GM21381 (cell line): ENCODE results near the gene DEFB114.
"Not testable (repeated sequence)": the region's sequence is repeated elsewhere in the genome, so short reads cannot be mapped to it uniquely, and the experiment has no call there.

Source experiments
- ATAC-seq: cut with Tn5 transposase; IDR thresholded peaks from one replicate; pipeline ENCODE4 v1.9.1; 2021; ENCODE audit warnings: mild to moderate bottlenecking, moderate library complexity; ENCODE audit not compliant: unreplicated experiment

DEFB114 gene, protein sequence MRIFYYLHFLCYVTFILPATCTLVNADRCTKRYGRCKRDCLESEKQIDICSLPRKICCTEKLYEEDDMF

DNA sequence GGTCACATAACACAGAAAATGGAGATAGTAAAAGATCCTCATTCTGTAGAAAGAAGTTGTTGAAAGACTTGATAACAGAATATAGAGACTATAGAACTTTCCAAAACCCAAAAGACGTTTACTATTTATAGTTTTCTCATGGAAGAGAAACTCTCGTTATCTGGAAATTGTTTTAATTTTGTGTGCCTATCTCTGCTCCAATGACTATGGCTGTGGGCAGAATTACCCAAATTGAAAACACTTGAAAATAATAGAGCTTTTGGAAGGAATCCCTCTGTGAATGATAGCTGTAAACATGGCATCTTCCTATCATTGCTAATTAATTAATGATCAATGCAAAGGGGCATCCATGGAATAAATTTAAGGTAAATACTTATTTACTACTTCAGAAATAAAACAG lies at the start of gene DEFB114:
DEFB114 (minus strand) TSS at position 101 of the 400 bp plus-strand sequence; CDS start at position 42, 59 bp downstream.
- ATAC-seq = no peak

DNA sequence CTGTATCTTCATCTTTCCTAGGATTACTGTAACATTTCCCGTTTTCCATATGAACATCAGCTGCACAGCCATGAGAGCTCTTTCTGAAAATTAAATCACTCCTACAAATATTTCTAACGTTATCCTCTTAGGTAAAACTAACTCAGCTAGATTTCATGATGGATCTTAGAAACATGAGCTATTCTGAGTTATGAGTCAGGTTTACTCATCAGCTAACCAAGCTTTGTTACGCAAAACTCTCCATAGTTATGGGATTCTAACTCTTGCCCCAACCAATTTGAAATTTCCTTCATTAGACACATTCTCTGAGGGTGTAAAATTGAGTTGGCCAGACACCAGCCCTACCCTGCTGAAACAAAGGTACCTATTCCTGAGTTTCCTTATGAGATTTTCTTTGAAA lies 43.9 kb upstream of the DEFB114 start:
- ATAC-seq = no peak

DNA sequence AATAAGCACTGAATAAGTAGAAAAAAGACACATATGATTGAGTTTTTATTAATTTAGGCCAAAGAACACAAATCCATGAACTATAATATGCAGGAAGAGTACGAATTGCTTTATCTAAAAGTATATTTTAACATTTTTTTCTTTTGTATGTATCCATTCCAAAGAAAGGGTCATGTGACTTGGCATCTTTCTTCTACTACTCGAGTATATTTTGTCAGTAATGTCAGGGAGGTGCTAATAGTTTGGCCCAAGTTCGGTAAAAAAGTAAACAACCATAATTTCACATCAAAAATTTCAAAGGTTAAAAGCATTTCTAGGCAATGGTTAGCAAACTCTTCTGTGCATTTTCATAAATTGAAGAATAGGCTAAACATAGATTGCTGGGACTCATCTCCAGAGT lies 39.2 kb upstream of the DEFB114 start:
- no peak for ATAC-seq

DNA sequence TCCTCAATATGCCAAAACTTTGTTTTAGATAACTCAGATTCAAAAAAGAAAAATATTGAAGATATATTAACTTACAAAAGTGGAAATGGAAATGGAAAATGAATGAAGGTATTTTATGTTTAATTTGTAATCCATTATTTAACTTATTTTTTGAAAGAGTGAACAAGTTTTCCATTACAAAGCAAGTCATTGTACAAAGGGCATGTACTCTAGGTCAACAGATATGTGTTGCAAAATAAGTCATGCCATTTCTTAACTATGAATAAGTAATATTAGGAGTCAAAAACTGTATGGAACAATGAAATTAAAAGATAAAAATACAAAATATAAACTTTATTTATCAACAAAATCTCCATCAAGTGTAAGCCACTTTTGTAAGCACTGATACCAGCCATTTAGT lies 31.3 kb upstream of the DEFB114 start:
- ATAC-seq = no peak

DNA sequence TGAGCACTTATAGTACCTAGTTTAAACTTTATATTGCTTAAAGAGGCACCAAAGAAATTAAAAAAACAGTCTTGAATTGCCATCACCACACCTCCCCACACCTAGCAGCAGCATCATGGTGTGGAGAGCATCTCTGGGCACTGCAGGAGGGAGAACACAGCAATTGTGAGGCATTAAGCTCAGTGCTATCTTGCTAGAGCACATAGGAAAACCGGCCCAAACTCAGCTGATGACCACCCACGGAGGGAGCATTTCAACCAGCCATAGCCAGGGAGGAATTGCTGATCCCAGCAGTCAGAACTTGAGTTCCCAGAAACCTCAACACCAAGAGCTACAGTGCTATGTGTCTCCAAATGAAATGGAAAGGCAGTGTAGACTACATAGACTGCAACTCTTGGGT lies 24.9 kb upstream of the DEFB114 start:
- no peak for ATAC-seq

DNA sequence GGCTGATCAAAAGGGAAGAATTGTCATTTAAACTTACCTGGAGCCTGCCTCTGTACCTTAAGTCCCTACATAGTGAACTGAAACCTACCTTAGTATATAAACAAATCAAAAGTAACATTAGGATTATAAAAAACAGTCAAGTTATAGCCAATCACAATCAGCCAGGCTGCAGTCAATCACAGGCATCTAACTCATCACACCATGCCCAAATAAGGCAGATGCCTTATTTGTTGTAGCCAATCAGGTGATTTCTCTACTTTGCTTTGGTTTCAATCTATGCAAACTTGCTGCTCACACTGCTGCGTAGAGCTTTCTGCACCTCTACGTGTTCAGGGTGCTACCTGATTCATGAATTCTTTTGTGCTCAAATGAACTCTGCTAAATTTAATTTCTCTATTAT lies 23.8 kb upstream of the DEFB114 start:
- ATAC-seq = no peak

DNA sequence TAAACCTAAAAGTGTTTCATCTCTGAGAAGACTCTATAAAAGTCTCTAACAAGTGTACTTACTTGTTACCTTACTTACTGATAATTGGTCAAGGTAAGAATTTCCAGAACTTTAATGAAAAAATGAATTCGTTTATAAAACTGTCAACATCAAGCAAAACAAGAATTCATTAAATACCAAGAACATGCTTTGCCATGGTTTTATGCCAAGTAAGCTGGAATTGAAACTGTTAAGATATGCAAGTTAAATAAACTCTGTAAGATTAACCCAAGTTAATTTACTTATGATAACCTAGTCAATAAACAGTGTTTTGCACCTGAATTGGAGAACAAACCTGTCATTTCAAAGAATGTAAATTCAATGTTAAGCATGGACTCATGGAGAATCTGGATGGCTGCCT lies 22.6 kb upstream of the DEFB114 start:
- no peak for ATAC-seq

DNA sequence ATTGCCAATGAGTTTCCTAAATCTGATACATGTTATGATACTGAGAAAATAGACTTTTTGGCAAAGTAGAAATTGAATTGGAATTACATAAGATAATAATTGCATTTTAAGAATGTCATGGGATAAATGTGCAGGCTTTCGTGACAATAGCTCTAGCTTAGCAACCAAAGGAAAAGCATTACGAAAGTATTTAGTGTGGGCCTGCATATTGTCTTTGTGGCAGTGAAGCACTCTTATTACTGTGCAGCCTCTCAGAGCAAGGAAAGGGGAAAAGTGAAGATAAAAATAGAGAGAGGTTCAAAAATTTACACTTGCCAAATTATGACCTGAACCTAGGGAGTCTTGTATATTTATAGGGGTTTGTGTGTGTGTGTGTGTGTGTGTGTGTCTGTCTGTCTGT lies 18.1 kb upstream of the DEFB114 start:
- ATAC-seq = no peak

DNA sequence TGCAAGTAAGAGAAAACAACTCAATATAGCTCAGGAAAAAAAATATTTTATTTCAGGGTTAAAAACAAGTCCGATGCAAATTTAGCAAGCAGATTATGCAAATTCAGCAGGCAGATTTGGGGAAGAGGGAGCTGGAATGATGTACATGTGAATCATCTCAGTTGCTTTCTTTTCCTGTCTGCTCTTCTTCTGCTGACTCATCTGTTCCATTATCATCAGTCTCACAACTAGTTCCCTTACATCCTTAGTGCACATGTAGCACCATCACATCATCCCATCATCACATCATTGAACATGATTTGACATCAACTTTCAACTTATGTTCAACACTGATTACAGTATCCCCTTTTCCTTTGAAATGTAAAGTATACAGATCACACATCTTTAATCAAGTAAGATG lies 16.9 kb upstream of the DEFB114 start:
- ATAC-seq = no peak

DNA sequence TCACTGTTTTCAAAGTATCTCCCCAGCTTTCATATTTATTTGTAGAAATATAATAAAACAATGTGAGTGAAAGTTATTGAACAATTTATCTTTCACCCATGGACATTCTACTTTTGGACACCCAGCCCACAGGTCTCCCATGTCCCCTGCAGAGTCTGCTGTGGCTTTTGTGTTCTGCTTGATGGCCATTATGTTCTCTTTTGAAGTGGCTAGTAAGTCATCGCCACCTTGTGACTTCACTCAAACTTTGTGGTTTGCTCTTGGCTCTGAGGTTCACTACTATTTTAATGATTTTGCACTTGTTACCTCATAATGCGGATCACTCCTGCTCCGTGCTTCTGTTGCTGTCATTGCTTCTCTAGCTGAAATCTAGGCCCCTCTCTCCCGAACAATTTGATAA lies 15.6 kb upstream of the DEFB114 start:
- no peak for ATAC-seq

DNA sequence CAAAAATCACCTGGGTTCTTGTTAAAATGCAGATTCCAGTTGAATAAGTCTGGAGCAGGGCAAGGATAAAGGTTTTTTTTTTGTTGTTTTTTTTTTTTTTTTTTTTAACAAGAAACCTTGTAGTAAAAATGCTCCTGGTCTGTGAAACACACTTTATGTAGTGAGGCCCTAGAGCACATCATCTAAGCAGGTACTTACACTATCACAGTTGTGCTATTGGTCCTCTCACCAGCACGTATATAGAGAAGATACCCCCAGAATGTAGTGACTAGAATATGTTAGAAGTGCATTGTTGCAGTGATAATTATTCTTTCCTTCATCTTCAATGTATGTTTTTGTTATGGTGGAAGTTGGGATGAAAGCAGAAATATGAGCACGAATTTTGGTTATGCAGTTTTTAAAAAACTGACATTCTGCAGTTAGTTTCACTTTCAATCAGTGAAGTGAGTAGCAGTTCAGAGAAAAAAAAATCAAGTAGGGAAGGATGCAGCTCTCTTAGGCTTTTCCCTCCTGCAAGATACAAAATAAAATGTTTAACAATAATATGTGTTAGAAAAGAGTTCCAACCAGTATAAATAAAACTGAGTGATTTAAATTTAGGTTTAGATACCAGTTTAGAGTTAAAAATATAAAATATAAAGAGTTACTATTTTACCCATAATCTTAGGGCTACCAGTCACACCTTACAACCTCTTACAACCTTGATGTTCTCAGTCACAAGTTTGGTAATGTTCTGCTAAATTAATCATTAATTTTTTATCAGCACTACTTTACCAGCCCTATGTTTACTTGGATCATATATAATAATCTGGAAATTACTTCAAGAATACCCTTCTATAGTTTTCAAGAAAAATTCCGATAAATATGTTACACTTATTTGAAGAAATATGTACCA lies 14.6 kb upstream of the DEFB114 start:
- ATAC-seq = peak; percentile 55

DNA sequence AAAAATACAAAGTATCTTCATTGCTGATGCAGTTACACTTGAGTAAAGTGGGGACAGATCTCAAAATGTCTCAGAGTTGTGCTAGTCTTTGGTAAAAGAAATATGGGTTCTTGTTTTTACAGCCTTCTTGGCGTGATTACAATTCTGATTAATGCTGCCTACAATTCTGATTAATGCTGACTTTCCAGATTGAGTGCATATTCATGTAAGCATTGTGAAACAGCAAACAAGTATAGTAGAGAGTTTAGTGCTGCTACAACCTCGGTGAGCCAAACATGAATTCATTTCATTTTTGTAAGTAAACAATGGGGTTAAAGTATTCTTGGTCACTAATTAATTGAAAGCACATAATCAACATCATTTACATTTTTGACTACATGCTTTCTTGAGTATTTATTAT lies 5.6 kb upstream of the DEFB114 start, which contains the start of gene DEFB113:
DEFB113 (minus strand) TSS at position 21 of the 400 bp plus-strand sequence; CDS start at position 21, 0 bp downstream.
- ATAC-seq = no peak

DNA sequence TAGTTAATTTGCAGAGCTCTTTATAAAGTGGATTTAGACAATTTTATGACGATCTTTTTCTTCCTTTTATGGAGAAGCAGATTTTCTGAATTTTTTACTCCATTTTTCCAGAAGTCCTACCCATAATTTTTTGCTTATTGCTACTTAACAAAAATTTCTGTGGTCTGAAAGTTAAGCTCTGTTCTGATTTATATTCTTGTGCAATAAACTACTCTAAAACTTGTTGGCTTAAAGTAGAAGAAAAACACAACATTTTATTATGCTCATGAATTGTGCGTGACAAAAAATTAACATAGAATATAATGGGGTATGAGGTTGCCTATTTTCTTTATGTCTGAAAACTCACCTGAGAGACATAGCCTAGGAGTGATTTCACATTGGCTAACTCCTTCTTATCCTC lies 2.9 kb upstream of the DEFB114 start:
- ATAC-seq = no peak

DNA sequence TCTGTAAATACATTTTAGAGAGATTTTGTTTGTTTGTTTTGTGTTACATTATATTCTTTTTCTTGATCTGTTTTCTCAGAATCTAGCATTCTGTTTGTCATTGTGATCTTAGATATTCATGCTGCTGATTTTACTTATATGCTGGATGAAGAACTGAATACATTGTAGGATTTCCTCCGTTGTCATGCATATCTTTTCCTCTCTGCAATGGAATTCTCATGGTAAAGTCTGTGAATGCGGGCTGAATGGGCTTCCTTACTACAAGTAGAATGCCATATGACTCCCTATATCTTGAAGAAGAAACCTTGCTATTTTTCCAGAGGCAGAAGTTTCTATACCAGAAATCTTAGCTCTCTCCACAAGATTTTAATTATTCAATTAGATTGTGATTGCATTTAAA lies 2.4 kb upstream of the DEFB114 start:
- ATAC-seq = no peak

DNA sequence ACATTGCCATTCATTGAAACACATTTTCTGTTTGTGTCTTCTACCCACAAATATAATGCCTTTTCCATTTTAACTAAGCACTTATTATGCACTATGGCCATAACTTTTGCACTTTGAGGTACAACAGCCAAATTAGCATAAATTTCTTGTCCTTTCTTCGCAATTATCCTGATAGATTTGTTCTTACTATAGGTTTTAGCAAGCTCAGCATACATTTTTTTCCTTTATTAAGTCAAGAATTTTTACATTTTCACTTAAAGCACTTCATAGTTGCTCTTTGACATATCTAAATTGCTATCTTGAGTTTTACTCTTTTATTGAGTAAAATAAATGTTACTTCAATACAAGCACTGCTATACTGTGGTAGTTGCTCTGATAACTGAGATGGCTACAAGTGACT lies 5.8 kb downstream of the DEFB114 start:
- no peak for ATAC-seq

DNA sequence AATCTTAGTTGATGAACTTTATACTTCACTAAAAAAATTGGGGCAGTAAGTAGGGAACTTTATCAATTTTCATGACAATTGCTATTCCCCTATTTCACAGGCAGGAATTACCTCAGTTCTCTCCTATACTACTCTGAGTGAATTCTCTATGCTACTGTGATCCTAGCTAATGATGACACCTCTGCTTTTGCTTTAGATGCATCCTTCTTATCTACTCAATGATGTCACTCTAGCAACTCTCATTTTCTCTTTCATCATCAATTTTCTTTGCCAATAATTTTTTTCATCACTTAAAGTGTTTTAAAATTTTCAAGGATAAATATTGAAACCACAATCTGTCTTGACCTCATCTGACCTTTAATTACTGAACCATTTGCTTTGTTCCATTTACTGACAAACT lies 8.1 kb downstream of the DEFB114 start:
- ATAC-seq = no peak

DNA sequence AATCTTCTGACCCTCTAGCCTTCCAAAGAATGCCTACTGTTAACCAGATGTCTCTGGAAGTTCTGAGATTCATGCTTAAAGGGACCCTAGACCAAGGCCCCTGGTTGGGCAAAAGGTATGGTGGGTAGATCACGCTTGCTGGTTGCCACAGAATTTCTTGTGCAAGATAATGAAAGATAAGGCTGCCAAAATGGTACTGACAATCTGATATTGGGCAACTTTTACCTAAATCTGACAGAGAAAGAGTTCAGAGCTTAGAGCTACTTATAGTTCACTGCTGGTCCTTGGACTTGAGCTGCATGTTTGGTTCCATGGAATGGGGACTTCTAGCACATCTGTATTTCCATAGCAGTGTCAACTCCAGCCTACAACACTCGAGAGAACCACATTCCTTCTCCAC lies 12.0 kb downstream of the DEFB114 start:
- no peak for ATAC-seq

DNA sequence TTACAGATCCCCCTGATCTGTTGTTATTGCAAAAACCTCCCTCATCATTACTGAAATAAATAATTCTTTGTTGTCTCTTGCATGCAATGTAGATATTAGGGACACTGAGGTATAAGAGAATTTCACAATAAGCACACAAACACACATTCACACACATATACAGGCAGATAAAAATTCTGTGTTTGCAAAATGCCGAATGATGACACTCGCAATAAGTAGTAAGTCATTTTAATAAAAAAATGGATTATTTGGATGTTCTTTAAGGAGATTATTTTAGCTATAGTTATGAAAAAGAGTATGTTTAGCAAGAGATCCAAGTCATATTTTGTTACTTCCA lies 13.6 kb downstream of the DEFB114 start:
- ATAC-seq = no peak

DNA sequence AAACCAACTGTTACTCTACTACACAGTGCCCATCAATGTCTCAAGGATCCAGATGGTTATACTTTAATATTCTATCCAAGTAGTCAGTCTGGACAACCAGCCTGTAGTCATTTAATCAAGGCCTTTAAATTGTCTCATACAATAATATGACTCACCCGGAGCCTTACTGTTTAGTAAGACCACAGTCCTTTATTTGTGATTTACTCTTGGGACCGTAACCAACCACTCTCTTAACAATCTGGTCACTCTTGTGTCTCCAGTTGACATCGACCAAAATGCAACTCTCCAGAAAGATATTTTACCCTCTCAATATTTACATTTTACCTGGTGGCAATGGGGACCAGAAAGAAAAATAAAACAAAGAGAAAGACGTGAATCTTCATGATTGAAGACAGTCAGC lies 14.9 kb downstream of the DEFB114 start:
- ATAC-seq = no peak

DNA sequence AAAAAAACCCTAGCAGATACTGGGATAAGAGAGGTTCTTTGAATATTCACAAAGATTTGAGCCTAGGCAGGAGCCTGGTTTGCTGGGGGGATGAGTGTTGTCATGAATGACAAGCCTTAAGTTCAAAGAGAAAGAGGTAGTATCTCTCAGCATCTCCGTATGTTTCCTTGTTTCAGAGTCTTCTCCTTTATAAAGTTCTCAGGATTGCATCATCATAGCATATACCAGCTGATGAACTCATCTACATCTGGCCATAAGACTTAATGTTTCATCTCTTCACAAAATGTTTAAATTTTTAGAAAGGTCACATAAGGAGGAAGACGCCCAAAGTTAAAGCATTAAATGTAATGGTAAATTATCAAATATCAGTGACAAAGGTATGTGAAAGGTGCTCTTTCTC lies 17.1 kb downstream of the DEFB114 start:
- no peak for ATAC-seq

DNA sequence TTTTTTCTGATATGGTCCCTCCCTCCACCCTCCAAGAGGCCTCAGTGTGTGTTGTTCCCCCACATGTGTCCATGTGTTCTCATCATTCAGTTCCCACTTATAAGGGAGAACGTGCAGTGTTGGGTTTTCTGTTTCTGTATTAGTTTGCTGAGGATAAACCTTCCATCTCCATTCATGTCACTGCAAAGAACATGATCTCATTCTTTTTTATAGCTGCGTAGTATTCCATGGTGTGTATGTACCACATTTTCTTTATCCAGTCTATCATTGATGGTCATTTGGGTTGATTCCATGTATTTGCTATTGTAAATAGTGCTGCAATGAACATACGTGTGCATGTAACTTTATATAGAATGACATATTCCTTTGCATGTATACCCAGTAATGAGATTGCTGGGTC lies 19.9 kb downstream of the DEFB114 start:
- not testable (repeated sequence) for ATAC-seq

DNA sequence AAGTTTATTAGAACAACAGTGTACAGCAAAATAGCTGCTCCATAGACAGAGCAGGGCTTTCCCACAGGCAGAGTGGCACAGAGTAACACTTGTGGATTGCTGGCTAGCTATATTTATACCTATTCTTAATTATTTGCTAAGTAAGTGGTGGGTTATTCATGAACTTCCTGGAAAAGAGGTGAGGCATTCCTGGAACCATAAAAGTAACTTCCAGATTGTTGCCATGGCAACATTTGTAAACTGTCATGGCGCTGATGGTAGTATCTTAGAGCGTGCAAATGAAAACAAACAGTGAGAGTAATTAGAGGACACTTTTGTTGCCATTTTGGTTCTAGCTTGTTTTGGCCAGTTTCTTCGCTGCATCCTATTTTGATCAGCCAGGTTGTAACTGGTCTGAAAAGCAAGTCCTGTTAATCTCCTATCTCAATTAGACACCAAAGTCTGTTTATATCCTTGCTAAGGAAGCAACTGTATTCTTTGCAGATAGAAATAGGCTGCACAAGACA lies 23.9 kb downstream of the DEFB114 start:
- no peak for ATAC-seq

DNA sequence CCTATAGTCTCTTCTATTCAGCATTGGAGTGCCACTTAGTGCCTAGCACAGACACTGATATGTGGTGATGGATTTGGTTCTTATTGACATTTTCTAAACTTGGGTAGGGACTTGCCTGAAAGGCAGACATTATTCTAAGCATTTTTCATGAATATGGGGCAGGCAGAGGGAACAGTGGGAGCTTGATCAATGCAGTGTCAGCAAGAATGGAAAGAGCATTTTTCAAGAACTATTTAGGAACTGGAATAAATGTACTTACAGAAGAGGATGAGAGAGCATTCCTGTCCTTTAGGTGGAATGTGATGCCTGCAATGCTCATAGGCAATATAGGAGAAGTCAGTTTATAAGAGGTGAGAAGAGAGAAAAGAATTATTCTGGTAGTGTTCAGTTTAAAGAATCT lies 26.2 kb downstream of the DEFB114 start:
- ATAC-seq = no peak
